Muscle layer of duodenum (tissue), 2 donors: ENCODE results near the gene METAP2.

ENCODE experiments used
- H3K27ac ChIP-seq: one replicate; pipeline ENCODE4 v1.7.0; 2013; ENCODE audit warnings: mild to moderate bottlenecking, low read length
- H3K27me3 ChIP-seq: one replicate; pipeline ENCODE4 v1.7.0; 2013; ENCODE audit warnings: low read depth, mild to moderate bottlenecking, control low read depth, low read length
- H3K36me3 ChIP-seq, 2 donors: one replicate each; pipeline ENCODE4 v1.7.0; 2013; ENCODE audit warnings: low read length in 2 of 2, control low read depth in 1 of 2, mild to moderate bottlenecking in 1 of 2; ENCODE audit not compliant: insufficient read depth in 2 of 2, control insufficient read depth in 1 of 2
- H3K4me1 ChIP-seq, 2 donors: one replicate each; pipeline ENCODE4 v1.7.0; 2013; ENCODE audit warnings: low read length in 2 of 2, mild to moderate bottlenecking in 2 of 2, control low read depth in 1 of 2, moderate library complexity in 1 of 2; ENCODE audit not compliant: insufficient read depth in 2 of 2, control insufficient read depth in 1 of 2
- H3K4me3 ChIP-seq, 2 donors: one replicate each; pipeline ENCODE4 v1.7.0; 2013; ENCODE audit warnings: low read length in 2 of 2, low read depth in 1 of 2, mild to moderate bottlenecking in 1 of 2
- H3K9me3 ChIP-seq, 2 donors: one replicate each; pipeline ENCODE4 v1.7.0; 2013; ENCODE audit warnings: low read length in 2 of 2, control low read depth in 1 of 2, mild to moderate bottlenecking in 1 of 2; ENCODE audit not compliant: control insufficient read depth in 1 of 2
- donor health status: healthy.

The METAP2 gene

GRCh38 chr12:95515197-95515596 lies 41.2 kb downstream of the METAP2 start:
- Histone ChIP-seq H3K4me1 (no peaks in the 10 kb centered on the region), H3K9me3 (no peaks in the 10 kb centered on the region), H3K36me3 (peaks cover 36 to 40% of the 10 kb centered on the region in 2 donors), H3K27me3 (no peaks in the 10 kb centered on the region), H3K27ac (no peak overlapping the region), H3K4me3 (no peak overlapping the region)

GRCh38 chr12:95516757-95517156 lies 42.8 kb downstream of the METAP2 start:
- peaks cover 30 to 31% of the 10 kb centered on the region in 2 donors for H3K36me3 ChIP-seq
- H3K9me3 ChIP-seq, result no peaks in the 10 kb centered on the region
- no peak overlapping the region for H3K4me3 ChIP-seq
- no peaks in the 10 kb centered on the region for H3K27me3 ChIP-seq
- H3K4me1 ChIP-seq, result no peaks in the 10 kb centered on the region
- no peak overlapping the region for H3K27ac ChIP-seq

GRCh38 chr12:95517246-95517645 lies 43.3 kb downstream of the METAP2 start:
- Histone ChIP-seq H3K4me3 (no peak overlapping the region), H3K9me3 (no peaks in the 10 kb centered on the region), H3K4me1 (no peaks in the 10 kb centered on the region), H3K36me3 (peaks cover 25 to 26% of the 10 kb centered on the region in 2 donors), H3K27me3 (no peaks in the 10 kb centered on the region), H3K27ac (no peak overlapping the region)

GRCh38 chr12:95518944-95519343 lies 45.0 kb downstream of the METAP2 start:
- Histone ChIP-seq H3K27ac (no peak overlapping the region), H3K4me1 (no peaks in the 10 kb centered on the region), H3K4me3 (no peak overlapping the region), H3K36me3 (peaks cover 12 to 14% of the 10 kb centered on the region in 2 donors), H3K27me3 (no peaks in the 10 kb centered on the region), H3K9me3 (no peaks in the 10 kb centered on the region)

GRCh38 chr12:95520816-95521215 lies 46.9 kb downstream of the METAP2 start:
- Histone ChIP-seq H3K27ac (no peak overlapping the region), H3K36me3 (peaks cover 0 to 5% of the 10 kb centered on the region in 2 donors), H3K4me3 (no peak overlapping the region), H3K9me3 (no peaks in the 10 kb centered on the region), H3K4me1 (no peaks in the 10 kb centered on the region), H3K27me3 (no peaks in the 10 kb centered on the region)

- H3K27me3 ChIP-seq, result no peaks in the 10 kb centered on the region
- H3K36me3 ChIP-seq, result peaks cover 0 to 5% of the 10 kb centered on the region in 2 donors
- H3K4me1 ChIP-seq, result no peaks in the 10 kb centered on the region
- H3K4me3 ChIP-seq, result no peak overlapping the region
- no peaks in the 10 kb centered on the region for H3K9me3 ChIP-seq
- H3K27ac ChIP-seq, result no peak overlapping the region
Observed at GRCh38 chr12:95522692-95523091, 48.7 kb downstream of the METAP2 start.

GRCh38 chr12:95528431-95528830 lies 54.5 kb downstream of the METAP2 start:
- Histone ChIP-seq H3K4me1 (no peaks in the 10 kb centered on the region), H3K36me3 (no peaks in the 10 kb centered on the region), H3K9me3 (no peaks in the 10 kb centered on the region), H3K27me3 (no peaks in the 10 kb centered on the region), H3K4me3 (no peak overlapping the region), H3K27ac (no peak overlapping the region)

GRCh38 chr12:95529693-95530225 lies 55.8 kb downstream of the METAP2 start:
- Histone ChIP-seq H3K36me3 (no peaks in the 10 kb centered on the region), H3K27ac (no peak overlapping the region), H3K4me1 (peaks cover 0 to 3% of the 10 kb centered on the region in 2 donors), H3K27me3 (no peaks in the 10 kb centered on the region), H3K9me3 (no peaks in the 10 kb centered on the region), H3K4me3 (no peak overlapping the region)

- H3K4me1 ChIP-seq, result peaks cover 0 to 3% of the 10 kb centered on the region in 2 donors
Observed at GRCh38 chr12:95532851-95533250, 58.9 kb downstream of the METAP2 start.

GRCh38 chr12:95533985-95534384 lies 60.0 kb downstream of the METAP2 start:
- Histone ChIP-seq H3K27me3 (no peaks in the 10 kb centered on the region), H3K9me3 (no peaks in the 10 kb centered on the region), H3K36me3 (no peaks in the 10 kb centered on the region), H3K4me1 (peaks cover 0 to 3% of the 10 kb centered on the region in 2 donors), H3K27ac (no peak overlapping the region), H3K4me3 (no peak overlapping the region)

More at GRCh38 chr12:95532851-95533250, 58.9 kb downstream of the METAP2 start:
- Histone ChIP-seq H3K27ac (no peak overlapping the region), H3K9me3 (no peaks in the 10 kb centered on the region), H3K27me3 (no peaks in the 10 kb centered on the region), H3K36me3 (no peaks in the 10 kb centered on the region), H3K4me3 (no peak overlapping the region)

- H3K27me3 ChIP-seq, result no peaks in the 10 kb centered on the region
- H3K4me3 ChIP-seq, result no peak overlapping the region
- no peaks in the 10 kb centered on the region for H3K9me3 ChIP-seq
- H3K4me1 ChIP-seq, result peaks cover 0 to 3% of the 10 kb centered on the region in 2 donors
- no peaks in the 10 kb centered on the region for H3K36me3 ChIP-seq
- H3K27ac ChIP-seq, result no peak overlapping the region
Observed at GRCh38 chr12:95538006-95538405, 64.1 kb downstream of the METAP2 start.

GRCh38 chr12:95538656-95539055 lies 64.7 kb downstream of the METAP2 start:
- Histone ChIP-seq H3K4me1 (peaks cover 0 to 3% of the 10 kb centered on the region in 2 donors), H3K4me3 (no peak overlapping the region), H3K27ac (no peak overlapping the region), H3K36me3 (no peaks in the 10 kb centered on the region), H3K9me3 (no peaks in the 10 kb centered on the region), H3K27me3 (no peaks in the 10 kb centered on the region)
